Naive B cell (primary cell): ENCODE measurements around the gene TPD52L1. TPM values are rescaled to one million over a fixed set of nuclear protein-coding genes. Genes with fewer than 3 reads are reported as not detected.

Source experiments
- ATAC-seq, 2 donors: fragments of 150-1000 bp; cut with Tn5 transposase; 2 replicates each; pipeline ENCODE4 v1.10.0; 2021; ENCODE audit warnings: low read depth in 2 of 2, mild to moderate bottlenecking in 2 of 2, moderate library complexity in 2 of 2
- DNase-seq: peaks from one replicate; pipeline ENCODE4 v3.0.0; 2022
- H3K27ac Mint-ChIP-seq, 6 donors: one replicate each; pipeline ENCODE4 v1.8.0; 2020 to 2022; ENCODE audit warnings: mild to moderate bottlenecking in 6 of 6, mixed read lengths in 6 of 6, moderate library complexity in 5 of 6, inconsistent platforms in 2 of 6
- H3K27me3 Mint-ChIP-seq, 3 donors: one replicate each; pipeline ENCODE4 v1.8.0; 2021 to 2022; ENCODE audit warnings: mixed read lengths in 3 of 3, mild to moderate bottlenecking in 1 of 3
- H3K36me3 Mint-ChIP-seq, 2 donors: one replicate each; pipeline ENCODE4 v1.8.0; 2020 to 2022; ENCODE audit warnings: mixed read lengths in 2 of 2, inconsistent platforms in 1 of 2, mild to moderate bottlenecking in 1 of 2
- H3K4me1 Mint-ChIP-seq, 3 donors: one replicate each; pipeline ENCODE4 v1.8.0; 2020 to 2022; ENCODE audit warnings: mixed read lengths in 3 of 3, inconsistent platforms in 1 of 3, mild to moderate bottlenecking in 1 of 3, moderate library complexity in 1 of 3
- H3K4me3 Mint-ChIP-seq, 8 donors: one replicate each; pipeline ENCODE4 v1.8.0; 2020 to 2022; ENCODE audit warnings: mild to moderate bottlenecking in 8 of 8, mixed read lengths in 8 of 8, moderate library complexity in 8 of 8, inconsistent platforms in 2 of 8
- H3K9me3 Mint-ChIP-seq, 7 donors: one replicate each; pipeline ENCODE4 v1.8.0; 2020 to 2022; ENCODE audit warnings: mixed read lengths in 7 of 7, mild to moderate bottlenecking in 5 of 7, inconsistent platforms in 2 of 7, moderate library complexity in 1 of 7
- polyA plus RNA-seq, 6 donors: library from polyadenylated mRNA; unstranded; fragments of 300-500 nt; fragmentation: Illumina TruSeq; gene quantifications; one replicate each; pipeline ENCODE4 v1.2.3, GENCODE V29; 2021; ENCODE audit warnings: low read depth in 6 of 6

TPD52L1 gene
- polyA plus RNA-seq, 6 donors from 2014 or later = 3.7 TPM; not detected in 5

- Mint-ChIP-seq H3K9me3 (no peaks in the 10 kb centered on the region), H3K4me1 (no peaks in the 10 kb centered on the region), H3K27ac (no peak overlapping the region), H3K36me3 (no peaks in the 10 kb centered on the region), H3K27me3 (peaks cover 3 to 5% (median 3%) of the 10 kb centered on the region in 3 donors), H3K4me3 (no peak overlapping the region)
- no peak for DNase-seq
- ATAC-seq = no peak
These were observed 99.3 kb downstream of the TPD52L1 start for GRCh38 chr6:125252891-125253290.

GRCh38 chr6:125253881-125254280, 100.3 kb downstream of the TPD52L1 start:
- H3K27ac Mint-ChIP-seq = no peak overlapping the region
- no peak overlapping the region for H3K4me3 Mint-ChIP-seq
- H3K27me3 Mint-ChIP-seq = no peaks in the 10 kb centered on the region
- H3K9me3 Mint-ChIP-seq = no peaks in the 10 kb centered on the region
- no peaks in the 10 kb centered on the region for H3K4me1 Mint-ChIP-seq
- no peaks in the 10 kb centered on the region for H3K36me3 Mint-ChIP-seq
- ATAC-seq (no peak), DNase-seq (no peak)

GRCh38 chr6:125254321-125254720, 100.7 kb downstream of the TPD52L1 start:
- no peak overlapping the region for H3K4me3 Mint-ChIP-seq
- no peaks in the 10 kb centered on the region for H3K9me3 Mint-ChIP-seq
- DNase-seq (no peak), ATAC-seq (no peak)
- H3K36me3 Mint-ChIP-seq = no peaks in the 10 kb centered on the region
- H3K27ac Mint-ChIP-seq = no peak overlapping the region
- H3K4me1 Mint-ChIP-seq = no peaks in the 10 kb centered on the region
- H3K27me3 Mint-ChIP-seq = no peaks in the 10 kb centered on the region

DNA sequence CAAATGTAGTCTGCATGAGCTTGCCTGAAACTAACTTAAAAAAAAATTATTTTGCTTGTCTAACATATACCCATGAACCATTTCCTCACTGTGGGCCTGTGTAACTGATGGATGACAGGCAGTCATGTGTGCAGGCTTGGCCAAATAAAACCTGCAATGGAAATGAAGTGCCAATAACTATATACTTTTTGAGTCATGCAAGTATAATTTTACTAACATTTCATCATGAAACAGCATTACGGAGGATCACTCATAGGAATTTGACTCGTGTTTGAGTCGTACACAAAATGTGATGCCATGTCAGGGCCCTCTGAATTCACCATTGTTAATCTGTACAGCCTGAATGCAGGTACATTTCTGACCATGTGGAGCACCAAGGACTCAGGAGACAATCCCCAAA, 101.6 kb downstream of the TPD52L1 start:
- Mint-ChIP-seq H3K27ac (no peak overlapping the region), H3K4me3 (no peak overlapping the region), H3K27me3 (no peaks in the 10 kb centered on the region), H3K4me1 (no peaks in the 10 kb centered on the region), H3K9me3 (no peaks in the 10 kb centered on the region), H3K36me3 (no peaks in the 10 kb centered on the region)
- ATAC-seq (no peak), DNase-seq (no peak)

DNA sequence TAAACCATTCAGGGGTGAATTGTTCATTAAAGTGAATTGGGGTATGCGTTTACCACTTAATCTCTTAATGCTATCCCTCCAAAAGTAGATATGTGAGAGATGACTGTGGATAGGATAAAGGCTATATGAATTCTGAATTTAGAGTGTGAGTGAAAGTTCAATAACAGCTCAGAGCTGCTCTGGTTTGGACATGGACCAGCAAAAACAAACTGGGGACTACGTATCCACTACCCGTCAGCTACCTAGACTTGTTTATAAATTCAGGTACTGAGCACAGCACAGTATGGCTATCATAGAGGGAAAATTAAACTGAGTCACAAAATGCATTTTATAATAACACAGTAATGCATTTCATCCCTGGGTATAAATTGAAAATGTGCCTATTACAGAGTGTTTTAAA, 103.8 kb downstream of the TPD52L1 start:
- no peak overlapping the region for H3K4me3 Mint-ChIP-seq
- ATAC-seq (no peak), DNase-seq (no peak)
- H3K27ac Mint-ChIP-seq = no peak overlapping the region
- H3K36me3 Mint-ChIP-seq = peaks cover 0 to 6% of the 10 kb centered on the region in 2 donors
- no peaks in the 10 kb centered on the region for H3K27me3 Mint-ChIP-seq
- H3K4me1 Mint-ChIP-seq = no peaks in the 10 kb centered on the region
- H3K9me3 Mint-ChIP-seq = peaks cover 0 to 14% (median 7%) of the 10 kb centered on the region in 7 donors

GRCh38 chr6:125258651-125259353, 105.2 kb downstream of the TPD52L1 start:
- Mint-ChIP-seq H3K4me1 (no peaks in the 10 kb centered on the region), H3K27me3 (no peaks in the 10 kb centered on the region), H3K9me3 (peaks cover 0 to 18% (median 7%) of the 10 kb centered on the region in 7 donors), H3K36me3 (peaks cover 0 to 6% of the 10 kb centered on the region in 2 donors), H3K4me3 (no peak overlapping the region), H3K27ac (no peak overlapping the region)
- ATAC-seq (no peak), DNase-seq (no peak)

DNA sequence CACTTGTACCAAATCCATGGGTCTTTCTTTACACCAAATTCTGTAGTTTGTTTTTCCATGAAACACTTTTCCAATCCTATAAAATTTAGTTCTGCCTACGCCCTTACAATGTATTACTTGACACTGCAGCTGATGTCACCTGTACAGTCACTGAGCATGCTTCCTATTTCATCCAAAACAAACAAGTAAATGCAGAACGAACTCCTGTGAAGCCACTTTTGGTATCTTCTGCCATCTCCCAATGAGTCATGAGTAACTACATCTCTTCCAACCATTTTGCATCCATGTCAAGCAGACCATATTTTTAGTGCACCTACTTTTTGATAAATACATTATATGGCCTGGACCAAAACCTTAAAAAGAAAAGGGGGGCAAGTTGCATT, 105.8 kb downstream of the TPD52L1 start:
- Mint-ChIP-seq H3K27me3 (no peaks in the 10 kb centered on the region), H3K9me3 (peaks cover 0 to 18% (median 7%) of the 10 kb centered on the region in 7 donors), H3K4me3 (no peak overlapping the region), H3K4me1 (no peaks in the 10 kb centered on the region), H3K36me3 (peaks cover 0 to 6% of the 10 kb centered on the region in 2 donors), H3K27ac (no peak overlapping the region)
- DNase-seq = no peak
- ATAC-seq = no peak

GRCh38 chr6:125262016-125263013, 108.7 kb downstream of the TPD52L1 start:
- peaks cover 0 to 6% of the 10 kb centered on the region in 2 donors for H3K36me3 Mint-ChIP-seq
- peaks cover 0 to 18% (median 7%) of the 10 kb centered on the region in 7 donors for H3K9me3 Mint-ChIP-seq
- H3K4me3 Mint-ChIP-seq = no peak overlapping the region
- DNase-seq (no peak), ATAC-seq (peak in 1 of 2 donors; percentile 20)
- H3K4me1 Mint-ChIP-seq = no peaks in the 10 kb centered on the region
- no peak overlapping the region for H3K27ac Mint-ChIP-seq
- no peaks in the 10 kb centered on the region for H3K27me3 Mint-ChIP-seq

DNA sequence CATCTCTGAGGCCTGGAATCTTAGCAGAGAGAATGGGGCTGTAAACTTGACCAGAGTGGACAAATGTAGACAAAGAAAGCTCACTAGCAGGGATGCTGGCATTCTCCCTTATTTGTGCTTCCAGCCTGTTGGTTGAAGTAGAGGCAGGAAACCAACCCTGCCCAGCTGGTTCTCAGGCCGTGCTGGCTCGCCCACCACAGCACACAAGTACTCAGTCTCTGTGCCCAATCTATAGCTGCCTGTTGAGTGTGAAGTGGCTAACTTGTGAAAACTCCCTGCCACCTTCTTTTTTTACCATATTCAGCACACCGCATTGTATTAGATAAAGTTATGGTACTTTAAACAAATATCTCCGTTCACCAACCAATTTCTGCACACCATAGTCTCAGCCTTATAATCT, 110.9 kb downstream of the TPD52L1 start:
- no peak for DNase-seq
- Mint-ChIP-seq H3K27me3 (no peaks in the 10 kb centered on the region), H3K36me3 (peaks cover 0 to 6% of the 10 kb centered on the region in 2 donors), H3K4me3 (no peak overlapping the region), H3K4me1 (no peaks in the 10 kb centered on the region), H3K27ac (no peak overlapping the region), H3K9me3 (peaks cover 0 to 18% (median 7%) of the 10 kb centered on the region in 7 donors)
- ATAC-seq = no peak

GRCh38 chr6:125267806-125268523, 114.4 kb downstream of the TPD52L1 start:
- no peaks in the 10 kb centered on the region for H3K27me3 Mint-ChIP-seq
- no peaks in the 10 kb centered on the region for H3K4me1 Mint-ChIP-seq
- no peak for DNase-seq
- H3K9me3 Mint-ChIP-seq = no peaks in the 10 kb centered on the region
- peak overlapping the region in 1 of 6 donors; percentile 60 for H3K27ac Mint-ChIP-seq
- no peak for ATAC-seq
- H3K4me3 Mint-ChIP-seq = no peak overlapping the region
- H3K36me3 Mint-ChIP-seq = peaks cover 0 to 12% of the 10 kb centered on the region in 2 donors

DNA sequence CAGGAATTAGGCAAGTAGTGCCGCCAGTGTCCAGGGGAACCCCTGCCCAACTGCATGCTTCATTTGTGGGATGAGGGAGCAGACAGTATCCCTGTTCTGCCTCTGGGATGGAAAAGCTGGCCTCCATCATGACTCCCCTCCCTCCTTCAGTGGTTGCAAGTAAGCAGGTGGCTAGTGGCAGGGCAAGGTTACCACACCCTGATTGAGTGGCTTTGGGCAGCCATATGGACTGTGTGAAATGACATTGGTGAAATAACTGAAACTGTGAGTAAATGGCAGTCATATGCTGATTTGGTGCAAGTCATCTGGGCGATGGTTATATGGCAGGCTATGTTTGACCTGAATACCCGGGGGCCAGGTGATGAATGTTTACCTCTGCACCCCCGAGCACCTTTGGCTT, 115.2 kb downstream of the TPD52L1 start:
- Mint-ChIP-seq H3K36me3 (peaks cover 0 to 12% of the 10 kb centered on the region in 2 donors), H3K27me3 (no peaks in the 10 kb centered on the region), H3K4me3 (no peak overlapping the region), H3K27ac (no peak overlapping the region), H3K9me3 (no peaks in the 10 kb centered on the region), H3K4me1 (no peaks in the 10 kb centered on the region)
- ATAC-seq = no peak
- no peak for DNase-seq

DNA sequence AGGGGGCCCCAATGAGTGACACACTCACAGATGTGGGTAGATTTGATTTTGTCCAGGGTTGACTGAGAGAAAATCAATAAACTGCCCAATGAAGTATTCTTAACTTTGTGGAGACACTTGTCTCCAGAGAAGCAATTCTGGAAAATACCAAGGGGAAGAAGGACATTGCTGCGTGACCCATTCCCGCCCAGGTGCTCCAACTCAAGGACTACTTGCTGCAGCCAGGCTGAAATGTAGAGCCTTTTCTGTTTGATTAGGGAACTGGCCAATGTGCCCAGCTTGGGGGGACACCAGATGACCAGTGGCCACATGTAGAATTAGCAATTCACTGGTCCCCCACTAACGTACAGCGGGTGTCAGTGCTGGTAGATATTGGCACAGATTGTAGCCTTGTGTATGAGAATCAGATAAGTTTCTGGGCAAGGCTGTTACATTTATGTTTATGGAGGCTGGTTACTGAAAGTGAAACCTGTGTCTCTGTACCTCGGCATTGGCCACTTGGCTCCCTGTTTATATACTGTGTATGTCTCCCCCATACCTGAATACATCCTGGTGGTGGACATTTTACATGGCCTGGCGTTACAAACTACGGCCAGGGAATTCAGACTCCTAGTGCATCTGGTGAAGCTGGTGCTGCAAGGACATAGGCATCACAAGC, 115.9 kb downstream of the TPD52L1 start:
- no peak overlapping the region for H3K27ac Mint-ChIP-seq
- no peaks in the 10 kb centered on the region for H3K4me1 Mint-ChIP-seq
- ATAC-seq (no peak), DNase-seq (no peak)
- H3K9me3 Mint-ChIP-seq = no peaks in the 10 kb centered on the region
- no peak overlapping the region for H3K4me3 Mint-ChIP-seq
- H3K27me3 Mint-ChIP-seq = no peaks in the 10 kb centered on the region
- H3K36me3 Mint-ChIP-seq = peaks cover 0 to 18% of the 10 kb centered on the region in 2 donors

DNA sequence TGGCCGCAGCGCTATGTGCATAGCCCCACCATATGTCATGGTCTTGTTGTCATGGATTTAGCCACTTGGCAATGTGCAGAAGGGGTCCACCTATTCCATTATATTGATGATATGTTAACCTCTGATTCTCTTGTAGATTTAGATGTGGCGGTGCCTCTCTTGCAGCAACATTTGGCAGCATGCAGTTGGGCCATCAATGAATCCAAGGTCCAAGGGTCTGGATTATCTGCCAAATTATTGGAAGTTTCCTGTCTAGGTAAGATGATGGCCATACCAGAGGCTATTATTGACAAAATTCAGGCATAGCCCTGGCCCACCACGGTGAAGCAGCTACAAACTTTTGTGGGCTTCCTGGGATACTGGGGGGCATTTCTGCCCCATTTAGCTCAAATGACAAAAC, 116.8 kb downstream of the TPD52L1 start:
- Mint-ChIP-seq H3K27ac (no peak overlapping the region), H3K36me3 (peaks cover 8 to 25% of the 10 kb centered on the region in 2 donors)

More for the DNA sequence above, 116.8 kb downstream of the TPD52L1 start:
- no peak for ATAC-seq
- Mint-ChIP-seq H3K9me3 (no peaks in the 10 kb centered on the region), H3K4me3 (no peak overlapping the region), H3K4me1 (no peaks in the 10 kb centered on the region), H3K27me3 (no peaks in the 10 kb centered on the region)
- no peak for DNase-seq
